ENCODE data around the gene PKHD1. TPM values are rescaled to one million over a fixed set of nuclear protein-coding genes. Genes with fewer than 3 reads are reported as not detected.

PKHD1 gene
- total RNA-seq, 4 donors from 2014 or later = 0.53 to 0.83 (median 0.60) TPM

- Histone ChIP-seq H3K4me1 (no peaks in the 10 kb centered on the region), H3K36me3 (no peaks in the 10 kb centered on the region), H3K27me3 (no peaks in the 10 kb centered on the region), H3K4me3 (no peak overlapping the region), H3K27ac (no peak overlapping the region), H3K9me3 (no peaks in the 10 kb centered on the region)
- TF ChIP-seq CTCF (IDR thresholded peaks at IDR 0.05) (no peak), POLR2A (IDR thresholded peaks at IDR 0.05) (no peak)
- DNase-seq = no peak
Measured at GRCh38 chr6:51740658-51741057, 346.8 kb downstream of the PKHD1 start.

- Histone ChIP-seq H3K27me3 (no peaks in the 10 kb centered on the region), H3K27ac (no peak overlapping the region), H3K4me1 (no peaks in the 10 kb centered on the region), H3K36me3 (no peaks in the 10 kb centered on the region), H3K9me3 (no peaks in the 10 kb centered on the region), H3K4me3 (no peak overlapping the region)
- DNase-seq = no peak
- TF ChIP-seq POLR2A (IDR thresholded peaks at IDR 0.05) (no peak), CTCF (IDR thresholded peaks at IDR 0.05) (no peak)
Measured at GRCh38 chr6:51738614-51739013, 348.8 kb downstream of the PKHD1 start.

- no peaks in the 10 kb centered on the region for H3K9me3 ChIP-seq
Measured at GRCh38 chr6:51737580-51738360, 349.6 kb downstream of the PKHD1 start.

GRCh38 chr6:51725155-51725554 is 362.3 kb downstream of the PKHD1 start:
- Histone ChIP-seq H3K27me3 (no peaks in the 10 kb centered on the region), H3K9me3 (no peaks in the 10 kb centered on the region), H3K4me3 (no peak overlapping the region), H3K27ac (no peak overlapping the region), H3K4me1 (no peaks in the 10 kb centered on the region), H3K36me3 (no peaks in the 10 kb centered on the region)
- no peak for TF ChIP-seq CTCF (IDR thresholded peaks at IDR 0.05)
- no peak for TF ChIP-seq POLR2A (IDR thresholded peaks at IDR 0.05)
- DNase-seq = no peak

More at GRCh38 chr6:51737580-51738360, 349.6 kb downstream of the PKHD1 start:
- H3K4me1 ChIP-seq = no peaks in the 10 kb centered on the region
- H3K27me3 ChIP-seq = no peaks in the 10 kb centered on the region
- no peaks in the 10 kb centered on the region for H3K36me3 ChIP-seq
- H3K27ac ChIP-seq = no peak overlapping the region
- no peak for TF ChIP-seq POLR2A (IDR thresholded peaks at IDR 0.05)
- no peak for DNase-seq
- H3K4me3 ChIP-seq = no peak overlapping the region

GRCh38 chr6:51720327-51720726 is 367.1 kb downstream of the PKHD1 start:
- Histone ChIP-seq H3K4me1 (no peaks in the 10 kb centered on the region), H3K27me3 (no peaks in the 10 kb centered on the region), H3K36me3 (no peaks in the 10 kb centered on the region), H3K27ac (no peak overlapping the region), H3K9me3 (no peaks in the 10 kb centered on the region), H3K4me3 (no peak overlapping the region)
- TF ChIP-seq POLR2A (IDR thresholded peaks at IDR 0.05) = no peak
- no peak for TF ChIP-seq CTCF (IDR thresholded peaks at IDR 0.05)
- no peak for DNase-seq

- DNase-seq = no peak
- no peaks in the 10 kb centered on the region for H3K9me3 ChIP-seq
Measured at GRCh38 chr6:51719297-51719696, 368.1 kb downstream of the PKHD1 start.

More at GRCh38 chr6:51719297-51719696, 368.1 kb downstream of the PKHD1 start:
- Histone ChIP-seq H3K4me3 (no peak overlapping the region), H3K36me3 (no peaks in the 10 kb centered on the region), H3K27me3 (no peaks in the 10 kb centered on the region), H3K27ac (no peak overlapping the region), H3K4me1 (no peaks in the 10 kb centered on the region)
- no peak for TF ChIP-seq CTCF (IDR thresholded peaks at IDR 0.05)
- TF ChIP-seq POLR2A (IDR thresholded peaks at IDR 0.05) = no peak
